Gastrocnemius medialis (tissue), 4 donors: ENCODE data around the gene MYEF2. TPM values are rescaled to one million over a fixed set of nuclear protein-coding genes. Genes with fewer than 3 reads are reported as not detected.

ENCODE experiments used
- ATAC-seq, 2 donors: fragments of 150-250 bp; one replicate each; pipeline ENCODE4 v1.9.1; 2016
- DNase-seq, 2 donors: peaks; one replicate each; pipeline ENCODE4 v3.0.0-alpha.2; 2019
- H3K27ac ChIP-seq, 4 donors: fragments of 200-600 bp; sonication (generic); 1 replicate in 1 of 4; 2 replicates in 3 of 4; pipeline ENCODE4 v1.5.1; 2016 to 2018; ENCODE audit warnings: mild to moderate bottlenecking in 2 of 4, moderate library complexity in 1 of 4
- H3K27me3 ChIP-seq, 3 donors: fragments of 200-600 bp; sonication (generic) in 2 of 3; 1 replicate in 1 of 3; 2 replicates in 2 of 3; pipeline versions ENCODE4 v1.5.1 to v1.6.0; 2016 to 2019; ENCODE audit warnings: mild to moderate bottlenecking in 1 of 3, moderate library complexity in 1 of 3
- H3K36me3 ChIP-seq, 2 donors: fragments of 200-600 bp; sonication (generic) in 1 of 2; one replicate each; pipeline ENCODE4 v1.5.1; 2017 to 2018
- H3K4me1 ChIP-seq, 2 donors: fragments of 200-600 bp; sonication (generic) in 1 of 2; one replicate each; pipeline ENCODE4 v1.5.1; 2016 to 2017; ENCODE audit warnings: mild to moderate bottlenecking in 2 of 2
- H3K4me3 ChIP-seq, 4 donors: fragments of 200-600 bp; sonication (generic) in 3 of 4; 1 replicate in 1 of 4; 2 replicates in 3 of 4; pipeline ENCODE4 v1.5.1; 2016 to 2019; ENCODE audit warnings: mild to moderate bottlenecking in 2 of 4
- H3K9me3 ChIP-seq, 3 donors: fragments of 200-600 bp; sonication (generic) in 2 of 3; 1 replicate in 1 of 3; 2 replicates in 2 of 3; pipeline ENCODE4 v1.5.1; 2016 to 2019
- POLR2A ChIP-seq, 2 donors: fragments of 450-650 bp; IDR thresholded peaks; one replicate each; pipeline ENCODE4 v1.6.1; 2017; ENCODE audit warnings: antibody characterized with exemption in 2 of 2, mild to moderate bottlenecking in 2 of 2, moderate library complexity in 2 of 2
- in situ Hi-C, 4 donors: fragments of 200-750 bp; cut with MboI; loops; one replicate each; pipeline versions ENCODE4 v1.15.0 to v1.8.0; 2017; ENCODE audit warnings: low sequenced_read_pairs in 4 of 4
- intact Hi-C: fragments of 100-400 bp; cut with DNase I; formaldehyde crosslinking; loops from one replicate; pipeline ENCODE4 v1.15.1; 2023; ENCODE audit warnings: low total_unique reads
- total RNA-seq, 4 donors: library from RNA; depleted of rRNA; stranded (reverse); fragments of >200 nt; gene quantifications; one replicate each; pipeline versions ENCODE4 v1.1.0 to v1.2.3, GENCODE V29; 2016
- TF ChIP-seq, protein P1 (sequence below), 5 experiments: fragments of 450-650 bp in 3 of 5; fragments of 200-600 bp in 2 of 5; sonication (generic) in 2 of 5; IDR thresholded peaks in 4 of 5; conservative IDR thresholded peaks in 1 of 5; 1 replicate in 4 of 5; 2 replicates in 1 of 5; pipeline ENCODE4 v1.5.1; 2016 to 2019; ENCODE audit warnings: antibody characterized with exemption in 5 of 5, mild to moderate bottlenecking in 3 of 5, moderate library complexity in 3 of 5

The MYEF2 gene
- total RNA-seq, 4 donors from 2014 or later, result 0.29 to 4.9 (median 1.9) TPM

DNA sequence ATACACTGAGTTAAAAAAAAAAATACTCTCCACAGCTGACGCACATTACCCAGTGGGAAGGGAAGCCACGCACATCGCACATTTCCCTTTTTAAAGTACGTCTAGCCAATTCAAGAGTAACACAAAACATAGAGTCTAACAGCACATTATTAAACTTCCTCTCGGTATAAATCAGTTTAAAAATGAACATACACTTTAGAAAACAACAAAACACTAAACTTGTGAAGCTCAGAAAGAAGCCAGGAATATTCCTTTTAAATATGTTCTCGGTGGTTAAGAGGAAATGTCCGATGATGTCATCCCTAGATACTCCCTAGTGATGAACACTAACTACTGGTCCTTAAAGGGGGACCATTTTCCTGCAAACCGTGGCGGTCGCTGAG is 721 bp downstream of the MYEF2 start:
- peak overlapping the region; percentile 48 to 61 (median 56) for H3K4me3 ChIP-seq
- intact Hi-C loops (no loop called here), in situ Hi-C loops (no loop called here)
- TF ChIP-seq, protein P1, sequence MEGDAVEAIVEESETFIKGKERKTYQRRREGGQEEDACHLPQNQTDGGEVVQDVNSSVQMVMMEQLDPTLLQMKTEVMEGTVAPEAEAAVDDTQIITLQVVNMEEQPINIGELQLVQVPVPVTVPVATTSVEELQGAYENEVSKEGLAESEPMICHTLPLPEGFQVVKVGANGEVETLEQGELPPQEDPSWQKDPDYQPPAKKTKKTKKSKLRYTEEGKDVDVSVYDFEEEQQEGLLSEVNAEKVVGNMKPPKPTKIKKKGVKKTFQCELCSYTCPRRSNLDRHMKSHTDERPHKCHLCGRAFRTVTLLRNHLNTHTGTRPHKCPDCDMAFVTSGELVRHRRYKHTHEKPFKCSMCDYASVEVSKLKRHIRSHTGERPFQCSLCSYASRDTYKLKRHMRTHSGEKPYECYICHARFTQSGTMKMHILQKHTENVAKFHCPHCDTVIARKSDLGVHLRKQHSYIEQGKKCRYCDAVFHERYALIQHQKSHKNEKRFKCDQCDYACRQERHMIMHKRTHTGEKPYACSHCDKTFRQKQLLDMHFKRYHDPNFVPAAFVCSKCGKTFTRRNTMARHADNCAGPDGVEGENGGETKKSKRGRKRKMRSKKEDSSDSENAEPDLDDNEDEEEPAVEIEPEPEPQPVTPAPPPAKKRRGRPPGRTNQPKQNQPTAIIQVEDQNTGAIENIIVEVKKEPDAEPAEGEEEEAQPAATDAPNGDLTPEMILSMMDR (IDR thresholded peaks at IDR 0.05 in 4 of 5, conservative IDR thresholded peaks at IDR 0.05 in 1 of 5), result no peak
- no peak for TF ChIP-seq POLR2A (IDR thresholded peaks at IDR 0.05)
- H3K36me3 ChIP-seq, result no peaks in the 10 kb centered on the region
- no peaks in the 10 kb centered on the region for H3K9me3 ChIP-seq
- peaks cover 0 to 6% of the 10 kb centered on the region in 2 donors for H3K4me1 ChIP-seq
- peak in 1 of 2 donors; percentile 51 for ATAC-seq
- peaks cover 8 to 25% (median 23%) of the 10 kb centered on the region in 3 donors for H3K27me3 ChIP-seq
- H3K27ac ChIP-seq, result peak overlapping the region; percentile 27 to 49 (median 30)
- DNase-seq, result no peak

DNA sequence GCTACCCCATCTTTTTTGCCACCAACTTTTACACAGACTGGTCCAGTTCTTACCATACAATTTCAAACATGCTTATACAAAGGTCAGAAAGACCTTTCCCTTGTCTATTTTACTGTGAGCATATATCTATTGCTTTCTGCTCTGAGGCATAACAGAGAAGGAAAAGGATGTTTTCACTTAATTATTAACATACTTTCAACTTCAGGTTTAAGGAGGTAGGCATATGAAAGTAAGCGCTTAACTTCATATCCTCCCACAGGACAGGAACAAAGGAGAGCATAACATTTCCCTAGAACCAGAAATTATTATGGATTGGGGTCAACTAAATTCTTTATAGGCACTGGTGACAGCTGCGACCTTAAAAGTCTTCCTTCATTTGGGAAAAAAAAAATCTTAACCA is 1.1 kb downstream of the MYEF2 start:
- peak overlapping the region in 3 of 4 donors; percentile 48 to 61 (median 55) for H3K4me3 ChIP-seq
- in situ Hi-C loops (no loop called here), intact Hi-C loops (no loop called here)
- H3K27me3 ChIP-seq, result peaks cover 8 to 25% (median 23%) of the 10 kb centered on the region in 3 donors
- ATAC-seq (no peak), DNase-seq (no peak)
- H3K27ac ChIP-seq, result peak overlapping the region in 1 of 4 donors; percentile 27
- no peaks in the 10 kb centered on the region for H3K36me3 ChIP-seq
- no peaks in the 10 kb centered on the region for H3K9me3 ChIP-seq
- peaks cover 0 to 6% of the 10 kb centered on the region in 2 donors for H3K4me1 ChIP-seq
- TF ChIP-seq, protein P1 (IDR thresholded peaks at IDR 0.05 in 4 of 5, conservative IDR thresholded peaks at IDR 0.05 in 1 of 5), result no peak
- no peak for TF ChIP-seq POLR2A (IDR thresholded peaks at IDR 0.05)

DNA sequence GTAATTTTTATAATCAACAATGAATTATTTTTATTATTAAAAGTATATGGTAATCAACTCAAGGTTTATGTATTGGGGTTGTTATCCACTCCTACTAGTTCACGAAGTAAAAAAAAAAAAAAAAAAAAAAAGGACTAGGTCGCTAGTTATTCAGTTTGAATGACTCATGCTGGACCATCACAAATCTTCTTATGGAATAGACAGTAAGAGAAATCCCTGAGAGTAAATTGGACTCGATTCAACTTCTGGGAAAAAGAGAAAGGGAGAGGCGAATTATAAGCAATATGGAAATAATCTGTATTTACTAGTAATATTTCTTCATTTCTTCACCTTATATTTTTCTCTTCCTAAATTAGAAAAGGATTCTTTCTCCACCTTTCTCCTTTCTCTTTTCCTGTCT is 2.0 kb downstream of the MYEF2 start:
- Histone ChIP-seq H3K4me1 (peaks cover 0 to 6% of the 10 kb centered on the region in 2 donors), H3K4me3 (no peak overlapping the region), H3K27me3 (peaks cover 8 to 25% (median 18%) of the 10 kb centered on the region in 3 donors), H3K36me3 (no peaks in the 10 kb centered on the region), H3K27ac (no peak overlapping the region), H3K9me3 (no peaks in the 10 kb centered on the region)
- intact Hi-C loops (no loop called here), in situ Hi-C loops (no loop called here)
- no peak for ATAC-seq
- no peak for DNase-seq
- TF ChIP-seq, protein P1 (IDR thresholded peaks at IDR 0.05 in 4 of 5, conservative IDR thresholded peaks at IDR 0.05 in 1 of 5), result no peak
- no peak for TF ChIP-seq POLR2A (IDR thresholded peaks at IDR 0.05)

DNA sequence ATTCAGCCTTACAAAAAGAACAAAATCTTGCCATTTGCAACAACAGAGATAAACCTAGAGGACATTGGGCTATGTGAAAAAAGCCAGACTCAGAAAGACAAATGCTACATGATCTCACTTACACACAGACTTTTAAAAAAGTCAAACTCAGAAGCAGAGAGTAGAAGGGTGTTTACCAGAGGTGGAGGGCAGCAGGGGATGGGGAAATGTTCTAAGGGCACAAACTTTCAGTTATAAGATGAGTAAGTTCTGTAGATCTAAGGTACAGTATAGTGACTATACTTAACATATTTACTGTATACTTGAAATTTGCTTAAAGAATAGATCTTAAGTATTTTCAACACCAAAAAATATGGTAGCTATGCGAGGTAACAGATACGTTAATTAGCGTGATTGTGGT is 3.0 kb downstream of the MYEF2 start:
- H3K27ac ChIP-seq, result no peak overlapping the region
- no peaks in the 10 kb centered on the region for H3K9me3 ChIP-seq
- no peak overlapping the region for H3K4me3 ChIP-seq
- peaks cover 0 to 6% of the 10 kb centered on the region in 2 donors for H3K4me1 ChIP-seq
- no peaks in the 10 kb centered on the region for H3K36me3 ChIP-seq
- H3K27me3 ChIP-seq, result peaks cover 8 to 25% (median 18%) of the 10 kb centered on the region in 3 donors
- TF ChIP-seq, protein P1 (IDR thresholded peaks at IDR 0.05 in 4 of 5, conservative IDR thresholded peaks at IDR 0.05 in 1 of 5), result no peak
- TF ChIP-seq POLR2A (IDR thresholded peaks at IDR 0.05), result no peak
- in situ Hi-C loops, result no loop called here
- intact Hi-C loops, result no loop called here
- no peak for ATAC-seq
- DNase-seq, result no peak

DNA sequence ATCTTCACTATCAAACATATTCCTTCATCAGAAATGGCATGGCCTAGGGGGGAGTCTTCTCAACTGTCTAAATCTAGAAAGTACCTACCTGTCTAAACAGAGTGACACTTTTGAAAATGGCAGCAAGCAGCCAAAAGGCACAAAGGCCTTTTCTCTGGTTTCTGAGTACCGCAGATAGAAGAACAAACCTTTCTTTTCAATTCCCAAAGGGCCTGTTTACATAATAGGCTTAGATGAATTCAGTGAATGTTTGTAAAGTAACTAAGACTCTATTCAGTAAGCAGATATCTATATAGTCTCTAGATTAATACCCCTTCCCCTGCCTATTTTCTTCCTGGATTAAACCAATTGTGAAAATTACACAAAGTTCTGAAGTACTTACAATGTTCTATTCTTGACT is 7.1 kb downstream of the MYEF2 start:
- no peaks in the 10 kb centered on the region for H3K27me3 ChIP-seq
- in situ Hi-C loops (no loop called here), intact Hi-C loops (no loop called here)
- ATAC-seq, result no peak
- TF ChIP-seq POLR2A (IDR thresholded peaks at IDR 0.05), result no peak
- TF ChIP-seq, protein P1 (IDR thresholded peaks at IDR 0.05 in 4 of 5, conservative IDR thresholded peaks at IDR 0.05 in 1 of 5), result no peak
- H3K27ac ChIP-seq, result no peak overlapping the region
- H3K9me3 ChIP-seq, result no peaks in the 10 kb centered on the region
- no peak for DNase-seq
- H3K4me1 ChIP-seq, result no peaks in the 10 kb centered on the region
- no peaks in the 10 kb centered on the region for H3K36me3 ChIP-seq
- no peak overlapping the region for H3K4me3 ChIP-seq
